Panc1 (cell line): ENCODE results near the gene CCNB1IP1. TPM values are rescaled to one million over a fixed set of nuclear protein-coding genes. Genes with fewer than 3 reads are reported as not detected.

ENCODE experiments used
- ATAC-seq: fragments of 200-7000 bp; cut with Tn5 transposase; 2 replicates; pipeline ENCODE4 v1.9.1; 2020; ENCODE audit warnings: mild to moderate bottlenecking, moderate library complexity
- BruUV-seq: library from RNA; stranded (reverse); fragments of 400-500 nt; replicated peaks from 2 replicates; lab custom pipeline; 2021; lab: Mats Ljungman, UMichigan
- CTCF ChIA-PET: fragments of 300-600 bp; sonication (Branson Sonifier 250); formaldehyde crosslinking; loops from one replicate; lab custom pipeline; 2022; ENCODE audit warnings: antibody characterized with exemption; lab: Charles Lee
- POLR2A ChIA-PET: fragments of 300-600 bp; sonication (Branson Sonifier 250); formaldehyde crosslinking; loops from one replicate; lab custom pipeline; 2022; ENCODE audit warnings: antibody characterized with exemption; lab: Charles Lee
- DNase-seq: peaks from one replicate; pipeline ENCODE4 v3.0.0-alpha.2; 2010; ENCODE audit warnings: low read depth, low spot score
- H3K27ac ChIP-seq: 2 replicates; pipeline ENCODE4 v1.5.1; 2011; ENCODE audit warnings: mild to moderate bottlenecking, low read length, inconsistent platforms
- H3K27me3 ChIP-seq: fragments of 200-500 bp; sonication (Bioruptor generic); 2 replicates; pipeline ENCODE4 v1.6.0; 2014; ENCODE audit warnings: low read length, inconsistent platforms; ENCODE audit not compliant: control insufficient read depth, insufficient read depth
- H3K36me3 ChIP-seq: fragments of 200-500 bp; sonication (Bioruptor generic); 2 replicates; pipeline ENCODE4 v1.5.1; 2014; ENCODE audit warnings: inconsistent platforms, mild to moderate bottlenecking, low read length, moderate library complexity; ENCODE audit not compliant: control insufficient read depth, insufficient read depth
- H3K4me1 ChIP-seq: 2 replicates; pipeline ENCODE4 v1.5.1; 2011; ENCODE audit warnings: inconsistent platforms, mild to moderate bottlenecking, low read length, moderate library complexity; ENCODE audit not compliant: control insufficient read depth, insufficient read depth
- H3K4me3 ChIP-seq, 2 experiments: 2 replicates each; pipeline ENCODE4 v1.5.1; 2011 to 2012; ENCODE audit warnings: low read depth in 2 of 2, low read length in 2 of 2, mild to moderate bottlenecking in 2 of 2, inconsistent platforms in 1 of 2, moderate library complexity in 1 of 2
- H3K9me3 ChIP-seq: fragments of 200-500 bp; sonication (Bioruptor generic); 2 replicates; pipeline ENCODE4 v1.5.1; 2014; ENCODE audit warnings: low read depth, mild to moderate bottlenecking, inconsistent platforms, low read length, moderate library complexity; ENCODE audit not compliant: control insufficient read depth, insufficient read depth
- CTCF ChIP-seq: fragments of 450-650 bp; IDR thresholded peaks from 2 replicates; pipeline ENCODE4 v1.5.1; 2017; ENCODE audit warnings: mild to moderate bottlenecking
- POLR2AphosphoS5 ChIP-seq: IDR thresholded peaks from 2 replicates; pipeline ENCODE4 v1.6.1; 2012; ENCODE audit warnings: mild to moderate bottlenecking, low read depth, low read length, moderate library complexity
- REST ChIP-seq, 2 experiments: IDR thresholded peaks; 2 replicates each; pipeline ENCODE4 v1.6.1; 2011 to 2012; ENCODE audit warnings: low read depth in 2 of 2, control low read depth in 1 of 2, low read length in 1 of 2, mild to moderate bottlenecking in 1 of 2, moderate library complexity in 1 of 2; ENCODE audit not compliant: insufficient read depth in 1 of 2
- SIN3A ChIP-seq: IDR thresholded peaks from 2 replicates; pipeline ENCODE4 v1.6.1; 2012; ENCODE audit warnings: low read depth, mild to moderate bottlenecking, low read length, moderate library complexity, borderline replicate concordance; ENCODE audit not compliant: insufficient read depth
- TCF7L2 ChIP-seq: IDR thresholded peaks from 2 replicates; pipeline ENCODE4 v1.6.1; 2011; ENCODE audit warnings: mild to moderate bottlenecking, low read depth, low read length, inconsistent platforms
- in situ Hi-C: cut with HindIII; loops from 2 replicates; pipeline ENCODE4 v1.10.0; 2016; ENCODE audit warnings: low sequenced_read_pairs, low pct_unique_long_range_greater_than_20kb
- intact Hi-C: fragments of 100-400 bp; cut with micrococcal nuclease; formaldehyde crosslinking; loops from one replicate; pipeline ENCODE4 v1.10.0; 2022; ENCODE audit not compliant: unreplicated experiment
- total RNA-seq: library from RNA; stranded (reverse); gene quantifications from one replicate; pipeline ENCODE4 v1.2.1, GENCODE V29; 2021; ENCODE audit not compliant: unreplicated experiment

CCNB1IP1 gene
- total RNA-seq, 1 experiment from 2014 or later: 20.3 TPM

DNA sequence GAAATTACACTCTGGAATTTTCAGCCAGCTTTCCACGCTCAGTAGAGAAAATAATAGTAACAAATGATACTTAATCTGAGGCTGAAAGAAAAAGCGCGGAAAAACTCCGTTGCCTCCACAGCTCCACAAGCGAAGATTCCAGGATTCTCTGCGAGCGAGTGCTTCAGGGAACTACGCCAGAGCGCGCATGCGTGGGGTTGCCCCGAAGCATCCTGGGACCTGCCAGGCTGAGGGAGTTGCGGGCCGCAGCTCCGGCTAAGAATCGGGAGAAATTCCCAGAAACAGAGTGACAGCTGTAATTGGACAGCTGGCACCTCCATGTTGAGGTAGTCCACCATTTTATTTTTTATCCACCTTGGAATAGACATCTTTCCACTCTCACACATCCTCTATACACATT is 15.4 kb downstream of the CCNB1IP1 start:
- Histone ChIP-seq H3K36me3 (peaks cover 19% of the 10 kb centered on the region), H3K27ac (no peak overlapping the region), H3K27me3 (no peaks in the 10 kb centered on the region), H3K9me3 (no peaks in the 10 kb centered on the region), H3K4me1 (no peaks in the 10 kb centered on the region), H3K4me3 (no peak overlapping the region)
- no TSS peak for BruUV-seq
- intact Hi-C loops (no loop called here), in situ Hi-C loops (no loop called here)
- ATAC-seq (no peak), DNase-seq (no peak)
- TF ChIP-seq TCF7L2: no peak
- TF ChIP-seq POLR2AphosphoS5: no peak
- TF ChIP-seq SIN3A: no peak
- no peak for TF ChIP-seq REST (IDR thresholded peaks at IDR 0.05; ENCODE audit: insufficient read depth in 1 of 2, low read depth in 2 of 2, low read length in 1 of 2)
- no peak for TF ChIP-seq CTCF
- POLR2A ChIA-PET: no interaction called here
- CTCF ChIA-PET: no interaction called here

DNA sequence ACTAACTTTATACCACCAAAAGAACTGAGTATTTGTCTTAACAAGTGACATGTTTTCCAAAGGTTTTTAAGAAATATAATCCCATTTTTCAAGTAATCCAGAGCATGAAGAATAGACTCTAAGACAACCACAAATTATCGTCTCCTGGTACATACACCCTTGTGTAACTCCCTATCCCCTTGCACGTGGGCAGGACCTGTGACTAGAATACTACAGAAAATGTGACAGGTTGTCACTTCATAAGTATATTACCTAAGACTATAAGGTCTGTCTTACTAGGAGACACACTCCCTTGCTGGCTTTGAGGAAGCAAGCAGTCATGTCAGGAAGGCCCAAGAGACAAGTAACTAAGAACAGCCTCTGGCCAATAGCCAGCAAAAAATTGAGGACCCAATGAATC is 19.1 kb downstream of the CCNB1IP1 start:
- H3K36me3 ChIP-seq: peaks cover 12% of the 10 kb centered on the region; the same call in 1 of the 2 replicates

More for the DNA sequence above, 19.1 kb downstream of the CCNB1IP1 start:
- intact Hi-C loops: no loop called here
- ATAC-seq: no peak
- ChIA-PET POLR2A (no interaction called here), CTCF (no interaction called here)
- Histone ChIP-seq H3K9me3 (no peaks in the 10 kb centered on the region), H3K4me3 (no peak overlapping the region), H3K27me3 (no peaks in the 10 kb centered on the region), H3K27ac (no peak overlapping the region), H3K4me1 (no peaks in the 10 kb centered on the region)
- in situ Hi-C loops: no loop called here
- DNase-seq: no peak
- no TSS peak for BruUV-seq
- TF ChIP-seq TCF7L2 (no peak), SIN3A (no peak), POLR2AphosphoS5 (no peak), REST (IDR thresholded peaks at IDR 0.05; ENCODE audit: insufficient read depth in 1 of 2, low read depth in 2 of 2, low read length in 1 of 2) (no peak), CTCF (no peak)
